Suprapubic skin (tissue), 4 donors: ENCODE data around the gene GCLC. TPM values are rescaled to one million over a fixed set of nuclear protein-coding genes. Genes with fewer than 3 reads are reported as not detected.
"Not testable (repeated sequence)": the region's sequence is repeated elsewhere in the genome, so short reads cannot be mapped to it uniquely, and the experiment has no call there.

Experiments
- DNase-seq, 2 donors: peaks; one replicate each; pipeline ENCODE4 v3.0.0-alpha.2; 2019; ENCODE audit warnings: low spot score in 2 of 2
- H3K27ac ChIP-seq: fragments of 200-600 bp; sonication (generic); one replicate; pipeline ENCODE4 v1.5.1; 2019
- H3K27me3 ChIP-seq: fragments of 200-600 bp; sonication (generic); one replicate; pipeline ENCODE4 v1.5.1; 2019
- H3K36me3 ChIP-seq: fragments of 200-600 bp; sonication (generic); one replicate; pipeline ENCODE4 v1.5.1; 2019
- H3K4me1 ChIP-seq: fragments of 200-600 bp; sonication (generic); one replicate; pipeline ENCODE4 v1.5.1; 2019
- H3K4me3 ChIP-seq: fragments of 200-600 bp; sonication (generic); one replicate; pipeline ENCODE4 v1.5.1; 2019; ENCODE audit warnings: mild to moderate bottlenecking
- H3K9me3 ChIP-seq: fragments of 200-600 bp; sonication (generic); one replicate; pipeline ENCODE4 v1.5.1; 2019
- CTCF ChIP-seq, 2 donors: fragments of 200-600 bp in 1 of 2; fragments of 450-650 bp in 1 of 2; sonication (generic) in 1 of 2; IDR thresholded peaks; one replicate each; pipeline ENCODE4 v1.5.1; 2016 to 2019; ENCODE audit warnings: antibody characterized with exemption in 2 of 2, mild to moderate bottlenecking in 1 of 2, moderate library complexity in 1 of 2
- EP300 ChIP-seq: sonication (generic); formaldehyde crosslinking; IDR thresholded peaks from one replicate; pipeline ENCODE4 v1.6.1; 2017; ENCODE audit warnings: antibody characterized with exemption
- POLR2A ChIP-seq, 2 donors: fragments of 450-650 bp; IDR thresholded peaks; one replicate each; pipeline ENCODE4 v1.6.1; 2017; ENCODE audit warnings: antibody characterized with exemption in 2 of 2, mild to moderate bottlenecking in 2 of 2, moderate library complexity in 2 of 2
- POLR2AphosphoS5 ChIP-seq, 3 donors: sonication (generic); formaldehyde crosslinking; IDR thresholded peaks; one replicate each; pipeline ENCODE4 v1.6.1; 2017; ENCODE audit warnings: antibody characterized with exemption in 3 of 3
- WGBS: methylation state at CpG from one replicate; pipeline ENCODE4 v1.1.5; 2018; 5-methylcytosine and 5-hydroxymethylcytosine counted together
- total RNA-seq, 4 donors: library from RNA; depleted of rRNA; stranded (reverse); fragments of >200 nt; gene quantifications; one replicate each; pipeline ENCODE4 v1.1.0, GENCODE V29; 2016

Gene GCLC
- total RNA-seq, 4 donors from 2014 or later = 47.3 to 65.0 (median 51.1) TPM

GRCh38 chr6:53581173-53581773 lies 36.4 kb upstream of the GCLC start:
- DNase-seq = no peak
- Histone ChIP-seq H3K4me1 (peaks cover 10% of the 10 kb centered on the region), H3K27ac (no peak overlapping the region), H3K4me3 (no peak overlapping the region), H3K27me3 (no peaks in the 10 kb centered on the region), H3K9me3 (no peaks in the 10 kb centered on the region), H3K36me3 (no peaks in the 10 kb centered on the region)
- TF ChIP-seq POLR2AphosphoS5 (IDR thresholded peaks at IDR 0.05) (no peak), CTCF (IDR thresholded peaks at IDR 0.05) (no peak), EP300 (no peak), POLR2A (IDR thresholded peaks at IDR 0.05) (no peak)
- WGBS = 50% methylated on average over 2 of the region's 2 CpGs

- TF ChIP-seq POLR2AphosphoS5 (IDR thresholded peaks at IDR 0.05) (no peak), POLR2A (IDR thresholded peaks at IDR 0.05) (no peak), CTCF (IDR thresholded peaks at IDR 0.05) (no peak), EP300 (no peak)
- Histone ChIP-seq H3K27me3 (no peaks in the 10 kb centered on the region), H3K4me3 (no peak overlapping the region), H3K9me3 (no peaks in the 10 kb centered on the region), H3K4me1 (peaks cover 7% of the 10 kb centered on the region), H3K27ac (no peak overlapping the region), H3K36me3 (no peaks in the 10 kb centered on the region)
- DNase-seq = no peak
- 96% methylated on average over 5 of the region's 5 CpGs for WGBS
Observed at GRCh38 chr6:53579338-53579737, 34.4 kb upstream of the GCLC start.

- Histone ChIP-seq H3K4me1 (peaks cover 7% of the 10 kb centered on the region), H3K36me3 (no peaks in the 10 kb centered on the region), H3K27ac (no peak overlapping the region), H3K9me3 (no peaks in the 10 kb centered on the region), H3K27me3 (no peaks in the 10 kb centered on the region), H3K4me3 (no peak overlapping the region)
- WGBS = 78% methylated on average over 7 of the region's 7 CpGs
- DNase-seq = no peak
- TF ChIP-seq EP300 (no peak), POLR2A (IDR thresholded peaks at IDR 0.05) (no peak), CTCF (IDR thresholded peaks at IDR 0.05) (no peak), POLR2AphosphoS5 (IDR thresholded peaks at IDR 0.05) (no peak)
Observed at GRCh38 chr6:53578371-53578770, 33.5 kb upstream of the GCLC start.

GRCh38 chr6:53573299-53573698 lies 28.4 kb upstream of the GCLC start:
- WGBS = 76% methylated on average over 14 of the region's 14 CpGs
- H3K36me3 ChIP-seq = no peaks in the 10 kb centered on the region
- TF ChIP-seq POLR2A (IDR thresholded peaks at IDR 0.05) = no peak
- TF ChIP-seq EP300 = no peak
- no peak for TF ChIP-seq CTCF (IDR thresholded peaks at IDR 0.05)
- TF ChIP-seq POLR2AphosphoS5 (IDR thresholded peaks at IDR 0.05) = no peak
- H3K4me1 ChIP-seq = peaks cover 3% of the 10 kb centered on the region
- no peak overlapping the region for H3K27ac ChIP-seq
- H3K4me3 ChIP-seq = no peak overlapping the region
- H3K9me3 ChIP-seq = no peaks in the 10 kb centered on the region
- no peak for DNase-seq
- no peaks in the 10 kb centered on the region for H3K27me3 ChIP-seq

GRCh38 chr6:53572379-53572778 lies 27.5 kb upstream of the GCLC start:
- H3K4me3 ChIP-seq, H3K27ac ChIP-seq, H3K27me3 ChIP-seq, H3K4me1 ChIP-seq, H3K36me3 ChIP-seq, H3K9me3 ChIP-seq, DNase-seq: not testable (repeated sequence)
- 88% methylated on average over 3 of the region's 3 CpGs for WGBS
